ENCODE data around the gene SLC25A29.

The SLC25A29 gene

GRCh38 chr14:100320157-100320856, 14.1 kb upstream of the SLC25A29 start:
- TF ChIP-seq MAX (IDR thresholded peaks at IDR 0.05), result no peak

GRCh38 chr14:100317912-100318808, 11.9 kb upstream of the SLC25A29 start:
- TF ChIP-seq NFIC (IDR thresholded peaks at IDR 0.05), result no peak
- TF ChIP-seq REST (IDR thresholded peaks at IDR 0.05; ENCODE audit: low read depth), result no peak

- TF ChIP-seq EGR1 (IDR thresholded peaks at IDR 0.05) (no peak), CREB1 (IDR thresholded peaks at IDR 0.05; ENCODE audit: low read depth) (no peak), ZBTB7A (IDR thresholded peaks at IDR 0.05; ENCODE audit: low read depth) (no peak), NFIC (IDR thresholded peaks at IDR 0.05) (no peak), TEAD4 (IDR thresholded peaks at IDR 0.05) (no peak), REST (IDR thresholded peaks at IDR 0.05; ENCODE audit: low read depth) (no peak), CEBPB (IDR thresholded peaks at IDR 0.05) (no peak)
Measured at GRCh38 chr14:100317389-100317788, 11.1 kb upstream of the SLC25A29 start.

- no peak for TF ChIP-seq TCF12 (IDR thresholded peaks at IDR 0.05; ENCODE audit: low read depth)
- no peak for TF ChIP-seq CEBPB (IDR thresholded peaks at IDR 0.05)
- TF ChIP-seq EP300 (IDR thresholded peaks at IDR 0.05; ENCODE audit: borderline replicate concordance), result no peak
- no peak for TF ChIP-seq RAD21 (IDR thresholded peaks at IDR 0.05; ENCODE audit: low read depth)
- no peak for TF ChIP-seq MAX (IDR thresholded peaks at IDR 0.05)
- TF ChIP-seq REST (IDR thresholded peaks at IDR 0.05; ENCODE audit: low read depth), result no peak
- no peak for TF ChIP-seq CREB1 (IDR thresholded peaks at IDR 0.05; ENCODE audit: low read depth)
- no peak for TF ChIP-seq TEAD4 (IDR thresholded peaks at IDR 0.05)
- TF ChIP-seq FOXM1 (IDR thresholded peaks at IDR 0.05; ENCODE audit: borderline replicate concordance, low read depth), result no peak
- no peak for TF ChIP-seq ZBTB7A (IDR thresholded peaks at IDR 0.05; ENCODE audit: low read depth)
- no peak for TF ChIP-seq TAF1 (IDR thresholded peaks at IDR 0.05; ENCODE audit: low read depth)
- no peak for TF ChIP-seq USF1 (IDR thresholded peaks at IDR 0.05)
- no peak for TF ChIP-seq YY1 (IDR thresholded peaks at IDR 0.05; ENCODE audit: low read depth)
- TF ChIP-seq EGR1 (IDR thresholded peaks at IDR 0.05), result no peak
- no peak for TF ChIP-seq NFIC (IDR thresholded peaks at IDR 0.05)
Measured at GRCh38 chr14:100314724-100315123, 8.5 kb upstream of the SLC25A29 start.

GRCh38 chr14:100313464-100314230, 7.4 kb upstream of the SLC25A29 start:
- TF ChIP-seq EGR1 (IDR thresholded peaks at IDR 0.05) (0 out of 2 replicates have a peak, but pooled peaks have one; percentile 16), YY1 (IDR thresholded peaks at IDR 0.05; ENCODE audit: low read depth) (no peak), MAX (IDR thresholded peaks at IDR 0.05) (peak; percentile 42; the same call in 1 of the 2 replicates), NFIC (IDR thresholded peaks at IDR 0.05) (no peak), FOXM1 (IDR thresholded peaks at IDR 0.05; ENCODE audit: borderline replicate concordance, low read depth) (no peak)

Data from Ishikawa (cell line).